K562 (cell line): ENCODE results near the gene GABBR1. TPM values are rescaled to one million over a fixed set of nuclear protein-coding genes. Genes with fewer than 3 reads are reported as not detected.
A peak's percentile ranks its signal among the peaks of the same experiment; 100 is the strongest.

Experiments
- BHLHE40 ChIP-seq: IDR thresholded peaks from 2 replicates; pipeline ENCODE4 v1.6.1; 2011; ENCODE audit warnings: low read length, improper control_type of control experiment
- KDM5B ChIP-seq: fragments of 200-600 bp; sonication (generic); IDR thresholded peaks from 2 replicates; pipeline ENCODE4 v1.6.1; 2012; ENCODE audit warnings: low read depth, mild to moderate bottlenecking, moderate library complexity, low read length, control low read depth, inconsistent platforms; ENCODE audit not compliant: insufficient replicate concordance
- OTX1 ChIP-seq: fragments of 450-650 bp; formaldehyde crosslinking; IDR thresholded peaks from 2 replicates; pipeline ENCODE4 v1.4.0; 2022; ENCODE audit warnings: mild to moderate bottlenecking
- PHB ChIP-seq: fragments of 250-450 bp; sonication (Bioruptor Pico); IDR thresholded peaks from 2 replicates; pipeline ENCODE4 v1.5.0; 2021
- RB1 ChIP-seq: fragments of 450-650 bp; IDR thresholded peaks from 2 replicates; pipeline ENCODE4 v1.6.1; 2017; ENCODE audit warnings: low read depth, mild to moderate bottlenecking
- RFX5 ChIP-seq: IDR thresholded peaks from 2 replicates; pipeline ENCODE4 v1.6.1; 2011; ENCODE audit warnings: low read depth, mild to moderate bottlenecking, improper control_type of control experiment, low read length
- RNF2 ChIP-seq: sonication (generic); IDR thresholded peaks from 2 replicates; pipeline ENCODE4 v1.6.1; 2016
- SNRNP70 ChIP-seq: fragments of 200-400 bp; formaldehyde crosslinking; optimal IDR thresholded peaks from 2 replicates; pipeline ENCODE3; 2017; ENCODE audit warnings: low read depth, low read length
- SRSF1 ChIP-seq: fragments of 200-400 bp; formaldehyde crosslinking; IDR thresholded peaks from 2 replicates; pipeline ENCODE4 v1.6.1; 2017; ENCODE audit warnings: mild to moderate bottlenecking, low read depth, low read length, moderate library complexity
- YY1 ChIP-seq, 3 experiments: IDR thresholded peaks; 2 replicates each; pipeline ENCODE4 v1.6.1; 2011; ENCODE audit warnings: low read length in 2 of 3, mild to moderate bottlenecking in 2 of 3, moderate library complexity in 2 of 3, borderline replicate concordance in 1 of 3, control low read depth in 1 of 3, low read depth in 1 of 3; ENCODE audit not compliant: insufficient read depth in 3 of 3, insufficient replicate concordance in 2 of 3, control insufficient read depth in 1 of 3, insufficient read length in 1 of 3; ENCODE audit errors: extremely low read depth in 1 of 3
- ZBTB43 ChIP-seq: sonication (generic); formaldehyde crosslinking; IDR thresholded peaks from 2 replicates; pipeline ENCODE4 v1.8.0; 2023; ENCODE audit warnings: mild to moderate bottlenecking, missing genetic modification reagents
- ZNF197 ChIP-seq: fragments of 200-800 bp; sonication (Bioruptor generic); IDR thresholded peaks from 2 replicates; pipeline ENCODE4 v1.6.1; 2016; ENCODE audit warnings: low read depth, missing genetic modification characterization, missing compliant biosample characterization
- ZNF431 ChIP-seq: sonication (generic); formaldehyde crosslinking; IDR thresholded peaks from 2 replicates; pipeline ENCODE4 v1.8.0; 2022; ENCODE audit warnings: mild to moderate bottlenecking, missing genetic modification reagents
- ZNF695 ChIP-seq: fragments of 450-650 bp; formaldehyde crosslinking; IDR thresholded peaks from 2 replicates; pipeline ENCODE4 v1.4.0; 2020; ENCODE audit warnings: mild to moderate bottlenecking, moderate library complexity
- polyA plus RNA-seq, 8 experiments: library from polyadenylated mRNA; depleted of rRNA in 4 of 8; stranded (reverse) in 5 of 8; unstranded in 3 of 8; fragments of >200 nt; fragmentation: Nextera tagmentation in 2 of 8; fragmentation: Illumina TruSeq in 1 of 8; extraction: Ambion mirVana in 2 of 8; extraction: Trizol in 1 of 8; gene quantifications; 2 replicates each; pipeline versions ENCODE4 v1.2.1 to v1.2.3, GENCODE V29; 2011 to 2014; ENCODE audit warnings: inconsistent platforms in 1 of 8, missing spikeins in 1 of 8
- total RNA-seq, 7 experiments: library from RNA; depleted of rRNA in 6 of 7; stranded (reverse); fragments of >200 nt in 6 of 7; fragmentation: Illumina TruSeq in 2 of 7; extraction: Trizol in 2 of 7; gene quantifications; 2 replicates each; pipeline versions ENCODE4 v1.2.1 to v1.2.3, GENCODE V29; 2011 to 2021; ENCODE audit warnings: low replicate concordance in 1 of 7
- TF ChIP-seq, protein P1 (sequence below): fragments of 450-650 bp; IDR thresholded peaks from 2 replicates; pipeline ENCODE4 v1.6.1; 2016; ENCODE audit warnings: low read depth
- TF ChIP-seq, protein P2 (sequence below): fragments of 450-650 bp; formaldehyde crosslinking; IDR thresholded peaks from 2 replicates; pipeline ENCODE4 v1.4.0; 2022; ENCODE audit warnings: missing genetic modification characterization

The GABBR1 gene
- total and polyA plus RNA-seq, 9 of the 15 experiments (the other 6 are each of a cell fraction or from before 2014, with no cell fraction given) = 2.2 to 48.3 (median 20.8) TPM

- TF ChIP-seq, protein P1, sequence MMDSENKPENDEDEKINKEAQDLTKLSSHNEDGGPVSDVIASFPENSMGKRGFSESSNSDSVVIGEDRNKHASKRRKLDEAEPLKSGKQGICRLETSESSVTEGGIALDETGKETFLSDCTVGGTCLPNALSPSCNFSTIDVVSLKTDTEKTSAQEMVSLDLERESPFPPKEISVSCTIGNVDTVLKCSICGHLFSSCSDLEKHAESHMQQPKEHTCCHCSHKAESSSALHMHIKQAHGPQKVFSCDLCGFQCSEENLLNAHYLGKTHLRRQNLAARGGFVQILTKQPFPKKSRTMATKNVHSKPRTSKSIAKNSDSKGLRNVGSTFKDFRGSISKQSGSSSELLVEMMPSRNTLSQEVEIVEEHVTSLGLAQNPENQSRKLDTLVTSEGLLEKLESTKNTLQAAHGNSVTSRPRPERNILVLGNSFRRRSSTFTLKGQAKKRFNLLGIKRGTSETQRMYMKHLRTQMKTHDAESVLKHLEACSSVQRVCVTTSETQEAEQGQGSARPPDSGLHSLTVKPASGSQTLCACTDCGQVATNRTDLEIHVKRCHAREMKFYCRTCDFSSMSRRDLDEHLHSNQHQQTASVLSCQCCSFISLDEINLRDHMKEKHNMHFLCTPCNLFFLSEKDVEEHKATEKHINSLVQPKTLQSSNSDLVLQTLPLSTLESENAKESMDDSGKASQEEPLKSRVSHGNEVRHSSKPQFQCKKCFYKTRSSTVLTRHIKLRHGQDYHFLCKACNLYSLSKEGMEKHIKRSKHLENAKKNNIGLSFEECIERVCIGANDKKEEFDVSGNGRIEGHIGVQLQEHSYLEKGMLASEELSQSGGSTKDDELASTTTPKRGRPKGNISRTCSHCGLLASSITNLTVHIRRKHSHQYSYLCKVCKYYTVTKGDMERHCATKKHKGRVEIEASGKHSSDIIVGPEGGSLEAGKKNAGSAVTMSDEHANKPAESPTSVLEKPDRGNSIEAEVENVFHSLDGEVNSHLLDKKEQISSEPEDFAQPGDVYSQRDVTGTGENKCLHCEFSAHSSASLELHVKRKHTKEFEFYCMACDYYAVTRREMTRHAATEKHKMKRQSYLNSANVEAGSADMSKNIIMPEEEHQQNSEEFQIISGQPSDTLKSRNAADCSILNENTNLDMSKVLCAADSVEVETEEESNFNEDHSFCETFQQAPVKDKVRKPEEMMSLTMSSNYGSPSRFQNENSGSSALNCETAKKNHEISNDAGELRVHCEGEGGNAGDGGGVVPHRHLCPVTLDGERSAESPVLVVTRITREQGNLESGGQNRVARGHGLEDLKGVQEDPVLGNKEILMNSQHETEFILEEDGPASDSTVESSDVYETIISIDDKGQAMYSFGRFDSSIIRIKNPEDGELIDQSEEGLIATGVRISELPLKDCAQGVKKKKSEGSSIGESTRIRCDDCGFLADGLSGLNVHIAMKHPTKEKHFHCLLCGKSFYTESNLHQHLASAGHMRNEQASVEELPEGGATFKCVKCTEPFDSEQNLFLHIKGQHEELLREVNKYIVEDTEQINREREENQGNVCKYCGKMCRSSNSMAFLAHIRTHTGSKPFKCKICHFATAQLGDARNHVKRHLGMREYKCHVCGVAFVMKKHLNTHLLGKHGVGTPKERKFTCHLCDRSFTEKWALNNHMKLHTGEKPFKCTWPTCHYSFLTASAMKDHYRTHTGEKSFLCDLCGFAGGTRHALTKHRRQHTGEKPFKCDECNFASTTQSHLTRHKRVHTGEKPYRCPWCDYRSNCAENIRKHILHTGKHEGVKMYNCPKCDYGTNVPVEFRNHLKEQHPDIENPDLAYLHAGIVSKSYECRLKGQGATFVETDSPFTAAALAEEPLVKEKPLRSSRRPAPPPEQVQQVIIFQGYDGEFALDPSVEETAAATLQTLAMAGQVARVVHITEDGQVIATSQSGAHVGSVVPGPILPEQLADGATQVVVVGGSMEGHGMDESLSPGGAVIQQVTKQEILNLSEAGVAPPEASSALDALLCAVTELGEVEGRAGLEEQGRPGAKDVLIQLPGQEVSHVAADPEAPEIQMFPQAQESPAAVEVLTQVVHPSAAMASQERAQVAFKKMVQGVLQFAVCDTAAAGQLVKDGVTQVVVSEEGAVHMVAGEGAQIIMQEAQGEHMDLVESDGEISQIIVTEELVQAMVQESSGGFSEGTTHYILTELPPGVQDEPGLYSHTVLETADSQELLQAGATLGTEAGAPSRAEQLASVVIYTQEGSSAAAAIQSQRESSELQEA = no peak
- TF ChIP-seq ZNF431 (CRISPR knock-in tag) (no peak), OTX1 (CRISPR knock-in tag) (no peak), BHLHE40 (no peak), PHB (CRISPR knock-in tag) (no peak), SRSF1 (no peak), ZNF695 (no peak), RFX5 (no peak), ZBTB43 (CRISPR knock-in tag) (no peak), KDM5B (peak; percentile 96), YY1 (IDR thresholded peaks at IDR 0.05; ENCODE audit: borderline replicate concordance in 1 of 3, control insufficient read depth in 1 of 3, extremely low read depth in 1 of 3, insufficient read depth in 3 of 3, insufficient read length in 1 of 3, insufficient replicate concordance in 2 of 3, low read depth in 1 of 3, low read length in 2 of 3) (peak in 2 of 3 experiments; percentile 38 to 50), RB1 (peak; percentile 37; the same call in 1 of the 2 replicates), RNF2 (no peak), SNRNP70 (no peak), ZNF197 (no peak)
- TF ChIP-seq, protein P2, sequence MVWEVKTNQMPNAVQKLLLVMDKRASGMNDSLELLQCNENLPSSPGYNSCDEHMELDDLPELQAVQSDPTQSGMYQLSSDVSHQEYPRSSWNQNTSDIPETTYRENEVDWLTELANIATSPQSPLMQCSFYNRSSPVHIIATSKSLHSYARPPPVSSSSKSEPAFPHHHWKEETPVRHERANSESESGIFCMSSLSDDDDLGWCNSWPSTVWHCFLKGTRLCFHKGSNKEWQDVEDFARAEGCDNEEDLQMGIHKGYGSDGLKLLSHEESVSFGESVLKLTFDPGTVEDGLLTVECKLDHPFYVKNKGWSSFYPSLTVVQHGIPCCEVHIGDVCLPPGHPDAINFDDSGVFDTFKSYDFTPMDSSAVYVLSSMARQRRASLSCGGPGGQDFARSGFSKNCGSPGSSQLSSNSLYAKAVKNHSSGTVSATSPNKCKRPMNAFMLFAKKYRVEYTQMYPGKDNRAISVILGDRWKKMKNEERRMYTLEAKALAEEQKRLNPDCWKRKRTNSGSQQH (CRISPR knock-in tag) = no peak
Measured at GRCh38 chr6:29627755-29628418, 5.1 kb downstream of the GABBR1 start (continued).
